ENCODE results near the gene DPP10.

DNA sequence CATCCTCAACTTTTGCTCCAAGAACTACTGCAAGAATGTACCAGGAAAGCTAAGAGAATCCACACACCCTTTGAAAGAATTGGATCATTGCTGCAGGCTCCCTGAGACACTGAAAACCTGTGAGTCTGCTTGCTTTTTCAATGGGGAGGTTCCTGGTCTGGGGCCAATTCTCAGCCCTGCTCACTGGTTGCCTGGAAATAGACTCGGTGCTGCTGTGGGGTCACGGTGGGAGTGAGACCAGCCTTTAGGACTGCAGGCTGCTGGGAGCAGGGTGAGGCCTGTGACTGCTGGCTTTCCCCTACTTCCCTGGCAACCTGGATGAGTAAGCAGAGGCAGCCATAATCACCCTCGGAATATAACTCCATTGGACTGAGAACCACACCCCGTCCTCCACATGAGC, 569.3 kb downstream of the DPP10 start:
- TF ChIP-seq, protein P1, sequence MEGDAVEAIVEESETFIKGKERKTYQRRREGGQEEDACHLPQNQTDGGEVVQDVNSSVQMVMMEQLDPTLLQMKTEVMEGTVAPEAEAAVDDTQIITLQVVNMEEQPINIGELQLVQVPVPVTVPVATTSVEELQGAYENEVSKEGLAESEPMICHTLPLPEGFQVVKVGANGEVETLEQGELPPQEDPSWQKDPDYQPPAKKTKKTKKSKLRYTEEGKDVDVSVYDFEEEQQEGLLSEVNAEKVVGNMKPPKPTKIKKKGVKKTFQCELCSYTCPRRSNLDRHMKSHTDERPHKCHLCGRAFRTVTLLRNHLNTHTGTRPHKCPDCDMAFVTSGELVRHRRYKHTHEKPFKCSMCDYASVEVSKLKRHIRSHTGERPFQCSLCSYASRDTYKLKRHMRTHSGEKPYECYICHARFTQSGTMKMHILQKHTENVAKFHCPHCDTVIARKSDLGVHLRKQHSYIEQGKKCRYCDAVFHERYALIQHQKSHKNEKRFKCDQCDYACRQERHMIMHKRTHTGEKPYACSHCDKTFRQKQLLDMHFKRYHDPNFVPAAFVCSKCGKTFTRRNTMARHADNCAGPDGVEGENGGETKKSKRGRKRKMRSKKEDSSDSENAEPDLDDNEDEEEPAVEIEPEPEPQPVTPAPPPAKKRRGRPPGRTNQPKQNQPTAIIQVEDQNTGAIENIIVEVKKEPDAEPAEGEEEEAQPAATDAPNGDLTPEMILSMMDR (IDR thresholded peaks at IDR 0.05; ENCODE audit: low read length): no peak
- TF ChIP-seq EZH2 (IDR thresholded peaks at IDR 0.05; ENCODE audit: borderline replicate concordance, low read length): no peak

All from OCI-LY1 (cell line).